NCI-H345 (cell line): ENCODE data around the gene DBNDD2.

Source experiments
- DNase-seq: peaks from one replicate; lab custom pipeline; 2025; lab: John Stamatoyannopoulos, UW

The DBNDD2 gene, protein sequence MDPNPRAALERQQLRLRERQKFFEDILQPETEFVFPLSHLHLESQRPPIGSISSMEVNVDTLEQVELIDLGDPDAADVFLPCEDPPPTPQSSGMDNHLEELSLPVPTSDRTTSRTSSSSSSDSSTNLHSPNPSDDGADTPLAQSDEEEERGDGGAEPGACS

DNA sequence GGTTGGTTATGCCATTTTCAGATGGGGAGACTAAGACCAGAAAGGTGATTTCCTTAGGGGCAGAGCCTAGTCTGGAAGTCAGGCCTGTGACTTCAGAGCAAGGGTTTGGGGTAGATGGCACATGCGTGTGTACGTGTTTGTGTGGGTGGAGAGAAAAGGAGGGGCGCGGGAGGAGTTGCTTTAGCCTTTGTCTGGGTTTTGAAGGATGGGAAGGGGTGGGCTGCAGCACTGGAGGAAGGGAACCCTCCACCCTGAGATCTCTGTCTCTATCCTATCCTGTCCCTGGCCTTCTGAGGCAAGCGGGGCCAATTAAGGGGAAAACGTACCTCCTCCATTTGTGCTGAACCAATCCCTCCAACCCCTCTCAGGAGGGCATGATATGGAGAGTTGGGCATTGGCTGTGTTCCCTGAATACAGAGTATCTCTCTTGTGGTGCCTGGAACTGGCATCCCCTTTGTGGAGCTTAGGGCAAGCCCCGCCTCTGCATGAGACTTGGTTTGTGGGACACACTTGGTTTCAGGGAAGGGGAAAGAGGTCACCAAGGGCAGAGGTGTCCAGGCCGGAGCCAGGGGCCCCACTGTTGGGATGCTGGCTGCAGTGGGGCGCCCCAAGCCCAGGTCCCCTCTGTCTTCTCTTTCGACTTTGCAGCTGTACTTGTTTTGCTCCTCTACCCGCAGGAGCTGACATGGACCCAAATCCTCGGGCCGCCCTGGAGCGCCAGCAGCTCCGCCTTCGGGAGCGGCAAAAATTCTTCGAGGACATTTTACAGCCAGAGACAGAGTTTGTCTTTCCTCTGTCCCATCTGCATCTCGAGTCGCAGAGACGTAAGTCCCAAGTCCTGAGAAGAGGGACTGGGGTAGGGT lies at the start of gene DBNDD2:
DBNDD2 (plus strand) TSS at position 507 of the 863 bp plus-strand sequence; CDS start at position 686, 179 bp downstream.
- no peak for DNase-seq

DNA sequence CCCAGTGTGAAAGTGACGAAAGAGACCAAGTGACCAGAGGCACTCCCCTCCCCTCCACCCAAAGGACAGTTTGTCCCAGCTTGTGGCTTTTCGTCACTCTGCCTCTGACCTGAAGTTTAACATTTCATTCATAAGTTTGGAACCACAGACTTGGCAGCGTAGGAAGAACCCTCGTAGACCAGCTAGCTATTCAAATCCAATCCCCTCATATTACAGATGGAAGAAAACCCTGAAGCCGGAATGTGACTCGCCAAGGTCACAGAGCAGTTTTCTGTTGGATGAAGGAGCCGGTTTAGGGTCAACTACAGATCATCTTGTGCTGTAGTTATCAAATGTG lies 49.1 kb upstream of the DBNDD2 start:
- DNase-seq: no peak

DNA sequence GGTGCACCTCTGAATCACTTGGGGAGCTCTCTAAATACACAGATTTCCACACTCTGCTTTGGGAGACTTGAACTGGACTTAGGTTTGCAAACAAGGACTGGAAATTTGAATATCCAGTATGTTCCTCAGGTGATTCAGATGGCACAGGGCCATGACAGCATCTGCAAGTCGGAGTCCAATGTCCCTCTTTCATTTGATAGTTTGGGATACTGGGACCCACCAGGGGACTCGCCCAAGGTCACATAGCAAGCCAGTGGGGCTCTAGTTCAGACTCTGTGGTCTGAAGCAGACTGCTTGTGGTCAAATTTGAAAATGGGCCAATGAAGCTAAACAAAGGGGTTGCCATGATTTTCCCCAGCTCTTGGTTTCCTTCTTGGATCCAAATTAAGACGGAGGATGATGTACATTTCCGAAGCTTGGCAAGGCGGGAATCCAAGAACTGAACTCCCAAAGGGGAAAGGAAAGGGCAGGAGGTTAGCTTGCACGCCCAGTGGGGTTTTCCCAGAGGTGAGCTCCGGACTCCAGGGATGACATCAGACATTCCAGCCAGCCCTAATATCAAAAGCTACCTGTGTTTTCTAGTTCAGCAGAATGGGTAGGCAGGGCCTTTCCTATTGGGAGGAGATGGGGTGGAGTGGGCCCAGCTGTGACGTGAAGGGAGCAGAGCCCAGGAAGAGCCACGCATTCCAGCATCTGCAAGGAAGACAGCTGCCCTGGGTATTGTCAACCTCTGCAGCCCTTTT lies 48.5 kb upstream of the DBNDD2 start:
- no peak for DNase-seq

DNA sequence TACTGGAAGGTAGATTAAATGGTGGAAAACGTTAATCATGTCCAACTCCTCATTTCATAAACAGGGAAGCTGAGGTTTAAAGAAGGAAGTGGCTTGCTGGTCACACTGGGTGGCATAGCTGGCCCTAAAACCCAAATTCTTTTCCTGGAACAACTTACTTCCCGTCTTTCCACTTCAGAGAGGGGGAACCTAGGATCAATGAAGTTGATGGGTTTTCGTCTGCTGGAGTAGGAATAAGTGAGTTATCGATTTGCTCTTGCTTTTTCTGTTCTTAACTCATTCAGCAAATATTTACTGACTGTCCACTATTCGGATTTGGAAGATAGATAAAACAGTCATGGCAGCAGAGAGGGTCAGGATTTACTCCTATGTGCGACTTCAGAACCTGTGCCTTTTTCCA lies 46.3 kb upstream of the DBNDD2 start:
- DNase-seq: no peak

DNA sequence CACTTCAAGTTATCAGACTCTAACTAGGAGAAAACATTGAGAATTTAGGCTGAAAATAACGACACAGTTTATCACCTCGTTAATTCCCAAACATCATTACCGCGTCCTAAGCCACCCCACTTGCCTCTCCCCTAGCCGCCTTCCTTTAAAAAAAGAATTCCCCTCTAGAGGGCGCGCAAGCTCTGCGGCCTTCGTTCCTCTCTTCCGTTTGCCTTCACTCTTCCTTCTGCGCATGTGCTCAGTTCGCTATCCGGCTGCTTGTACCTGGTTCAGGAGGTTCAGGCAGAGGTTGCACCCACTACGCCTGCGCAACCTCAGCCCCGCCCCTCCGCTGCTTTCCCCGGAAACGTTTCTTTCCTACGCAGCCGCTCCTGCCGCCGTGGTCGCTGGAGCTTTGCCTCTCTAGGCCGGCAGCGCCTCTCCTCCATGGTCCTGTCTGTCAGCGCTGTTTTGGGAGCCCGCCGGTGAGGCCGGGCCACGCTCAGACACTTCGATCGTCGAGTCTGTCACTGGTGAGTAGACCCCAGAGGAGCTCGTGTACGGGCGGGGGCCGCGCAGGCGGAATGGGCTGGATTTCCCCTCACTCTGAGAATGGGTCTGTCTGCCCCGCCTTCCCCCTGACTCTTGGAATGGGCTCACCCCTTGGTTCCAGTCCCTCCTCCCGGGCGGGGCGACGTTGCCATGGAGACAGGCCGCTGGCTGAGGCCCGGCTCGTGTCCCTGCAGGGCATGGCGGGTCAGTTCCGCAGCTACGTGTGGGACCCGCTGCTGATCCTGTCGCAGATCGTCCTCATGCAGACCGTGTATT lies 45.1 kb upstream of the DBNDD2 start, which contains the start of gene SYS1:
SYS1 (plus strand) TSS at position 353 of the 807 bp plus-strand sequence; CDS start at position 729, 376 bp downstream.
- peak; percentile 99 for DNase-seq

DNA sequence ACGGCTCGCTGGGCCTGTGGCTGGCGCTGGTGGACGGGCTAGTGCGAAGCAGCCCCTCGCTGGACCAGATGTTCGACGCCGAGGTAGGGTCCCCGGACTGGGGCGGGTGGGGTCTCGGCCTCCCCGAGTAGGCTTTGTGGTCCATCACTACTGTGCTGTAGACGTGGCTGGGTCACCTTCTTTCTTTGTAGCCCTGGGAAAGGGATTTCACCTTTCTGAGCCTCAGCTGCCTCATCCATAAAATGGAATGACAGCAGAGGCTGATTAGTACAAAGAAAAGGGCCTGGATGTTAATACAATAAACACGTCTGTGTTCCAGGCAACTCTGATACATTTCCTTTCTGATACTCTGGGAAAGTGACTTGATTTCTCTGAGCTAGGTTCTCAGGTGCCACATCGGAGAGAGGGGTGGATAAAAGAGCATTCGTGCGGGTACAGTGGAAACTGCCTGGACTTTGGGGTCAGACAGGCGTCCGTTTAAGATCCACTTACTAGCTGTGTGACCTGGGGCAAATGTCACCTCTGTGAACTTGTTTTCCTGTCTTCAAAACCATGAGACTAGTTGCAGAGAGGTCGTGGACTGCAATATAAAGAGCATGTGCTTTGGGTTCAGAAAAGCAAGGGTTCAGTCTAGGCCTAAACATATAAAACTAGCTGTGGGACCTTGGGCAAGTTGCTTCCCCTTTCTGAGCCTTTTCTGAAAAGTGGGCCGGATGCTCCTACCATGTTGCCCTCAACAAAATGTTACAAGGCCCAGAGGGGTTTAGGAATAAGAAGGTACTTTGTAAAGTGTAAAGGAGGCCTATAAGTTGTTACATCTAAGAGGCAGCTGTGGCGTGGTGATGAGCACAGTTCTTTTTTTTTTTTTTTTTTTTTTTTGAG lies 44.2 kb upstream of the DBNDD2 start:
- no peak for DNase-seq

DNA sequence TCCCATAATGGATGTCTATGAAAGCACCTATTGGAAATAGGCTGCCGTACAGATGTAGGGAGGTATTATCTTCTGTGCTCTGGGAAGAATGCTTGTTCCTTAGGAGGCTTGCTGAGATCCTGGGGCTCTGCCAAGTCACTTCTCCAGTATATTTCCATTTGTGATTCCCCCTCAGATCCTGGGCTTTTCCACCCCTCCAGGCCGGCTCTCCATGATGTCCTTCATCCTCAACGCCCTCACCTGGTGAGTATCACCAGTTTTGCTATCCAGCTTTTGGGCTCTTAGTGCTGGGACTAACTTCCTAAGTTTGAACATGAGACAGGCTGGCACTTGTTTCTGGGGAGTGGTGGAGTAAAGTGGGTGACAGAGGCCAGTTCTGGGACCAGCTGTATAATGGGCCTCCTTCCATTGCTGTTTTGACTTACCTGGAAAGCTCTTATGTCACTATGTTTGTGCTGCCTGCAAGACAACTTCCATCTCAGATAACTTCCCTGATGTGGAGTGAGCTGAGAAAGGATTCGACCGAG lies 42.6 kb upstream of the DBNDD2 start:
- DNase-seq: no peak

DNA sequence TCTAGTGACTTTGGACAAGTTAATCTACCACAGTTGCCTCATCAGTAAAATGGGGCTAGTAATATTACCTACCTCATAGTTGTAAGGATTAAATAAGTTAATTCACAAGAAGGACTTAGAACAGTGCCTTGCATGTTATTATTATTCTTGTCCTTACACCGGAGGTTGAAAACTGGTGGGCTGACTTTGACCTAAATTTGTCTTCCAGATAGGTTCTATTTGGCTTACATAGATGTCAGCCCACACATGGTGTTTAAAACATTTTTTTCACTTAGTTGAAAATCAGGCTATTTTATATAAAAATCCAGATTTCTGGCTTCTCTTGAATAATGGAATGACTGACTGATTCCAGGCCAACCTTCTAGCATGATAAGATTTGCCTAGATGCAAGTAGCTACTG lies 41.9 kb upstream of the DBNDD2 start:
- no peak for DNase-seq

DNA sequence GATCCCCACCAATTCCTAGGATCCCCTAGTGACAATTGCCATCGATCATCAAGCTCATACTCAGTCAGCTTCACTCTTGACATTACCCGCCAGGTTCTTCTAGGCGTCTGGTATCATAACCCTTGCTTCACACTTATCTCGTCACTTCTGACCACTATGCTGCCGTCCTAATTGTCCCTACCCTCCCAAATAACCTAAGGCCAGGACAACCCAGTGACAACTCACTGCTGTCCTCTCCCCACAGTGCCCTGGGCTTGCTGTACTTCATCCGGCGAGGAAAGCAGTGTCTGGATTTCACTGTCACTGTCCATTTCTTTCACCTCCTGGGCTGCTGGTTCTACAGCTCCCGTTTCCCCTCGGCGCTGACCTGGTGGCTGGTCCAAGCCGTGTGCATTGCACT lies 41.5 kb upstream of the DBNDD2 start:
- no peak for DNase-seq

DNA sequence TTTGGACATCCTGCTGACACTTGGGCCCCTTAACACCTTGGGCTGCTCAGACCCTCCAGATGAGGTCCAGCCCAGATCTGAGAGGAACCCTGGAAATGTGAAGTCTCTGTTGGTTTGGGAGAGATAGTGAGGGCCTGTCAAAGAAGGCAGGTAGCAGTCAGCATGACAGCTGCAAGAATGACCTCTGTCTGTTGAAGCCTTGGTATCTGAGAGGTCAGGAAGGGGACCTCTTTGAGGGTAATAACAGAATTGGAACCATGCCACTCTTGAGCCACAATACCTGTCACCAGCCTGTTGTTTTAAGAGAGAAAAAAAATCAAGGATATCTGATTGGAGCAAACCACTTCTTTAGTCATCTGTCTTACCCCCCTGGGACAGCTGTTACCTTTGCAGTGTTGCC lies 41.0 kb upstream of the DBNDD2 start:
- DNase-seq: no peak

DNA sequence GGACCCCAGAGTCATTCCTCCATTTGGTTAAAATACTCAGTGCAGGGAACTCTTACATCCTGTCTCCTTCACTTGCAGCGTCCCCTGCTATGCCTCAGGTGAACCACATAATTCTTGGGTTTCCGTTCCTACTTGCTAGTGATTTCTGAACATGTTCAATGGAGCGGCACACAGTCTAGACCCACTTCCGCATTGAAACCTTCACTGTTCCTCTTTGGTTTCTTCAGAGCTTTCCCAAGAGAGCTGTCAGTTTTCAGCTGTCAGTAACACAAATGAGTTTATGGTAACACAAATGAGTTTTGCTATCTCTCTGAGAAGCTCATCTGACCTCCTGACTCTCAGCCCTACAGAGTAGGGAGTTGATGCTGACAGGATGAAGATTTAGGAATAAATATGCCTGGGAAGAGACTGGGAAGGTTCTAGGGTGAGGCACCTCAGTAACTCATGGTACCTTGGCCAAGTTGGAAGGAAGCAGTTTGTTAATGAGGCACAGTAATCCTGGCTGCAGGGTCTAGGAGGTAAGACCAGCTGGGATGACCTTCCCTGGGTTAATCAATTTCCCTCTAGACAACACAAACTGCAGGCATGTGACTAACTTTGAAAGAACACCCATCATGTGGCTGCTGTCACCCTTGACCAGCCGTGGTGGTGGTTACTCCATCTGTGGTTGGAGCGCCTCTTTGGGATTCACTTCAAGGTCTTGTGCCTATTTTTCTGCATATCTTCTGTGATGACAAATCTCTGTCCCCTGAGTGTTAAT lies 39.7 kb upstream of the DBNDD2 start:
- no peak for DNase-seq

DNA sequence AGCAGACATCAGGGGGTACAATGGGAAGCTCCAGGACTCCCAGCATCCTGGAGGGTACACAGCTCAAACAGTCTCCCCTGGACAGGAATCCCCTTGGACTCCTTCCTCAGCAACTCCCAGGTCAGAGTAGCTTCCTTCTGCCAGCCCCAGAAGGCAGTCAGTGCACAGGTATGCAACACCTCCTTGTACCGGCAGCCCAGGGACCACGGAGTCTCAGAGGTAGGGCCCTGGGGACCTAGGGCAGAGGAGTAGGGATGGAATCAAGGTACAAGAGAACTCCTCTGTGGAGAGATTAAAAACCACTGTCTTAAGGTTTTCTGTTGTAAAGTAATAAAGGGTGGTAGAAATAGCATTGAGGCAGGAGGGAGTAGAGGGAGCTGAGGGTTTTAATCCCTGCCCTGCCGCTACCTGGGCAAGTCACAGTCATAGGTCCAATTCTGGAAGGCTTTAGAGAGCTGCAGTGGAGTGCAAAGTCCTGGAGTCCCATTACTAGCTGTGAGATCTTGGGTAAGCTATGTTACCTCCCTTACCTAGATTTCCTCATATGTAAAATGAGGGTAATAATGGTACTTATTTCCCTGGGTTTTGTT lies 37.4 kb upstream of the DBNDD2 start:
- DNase-seq: no peak

DNA sequence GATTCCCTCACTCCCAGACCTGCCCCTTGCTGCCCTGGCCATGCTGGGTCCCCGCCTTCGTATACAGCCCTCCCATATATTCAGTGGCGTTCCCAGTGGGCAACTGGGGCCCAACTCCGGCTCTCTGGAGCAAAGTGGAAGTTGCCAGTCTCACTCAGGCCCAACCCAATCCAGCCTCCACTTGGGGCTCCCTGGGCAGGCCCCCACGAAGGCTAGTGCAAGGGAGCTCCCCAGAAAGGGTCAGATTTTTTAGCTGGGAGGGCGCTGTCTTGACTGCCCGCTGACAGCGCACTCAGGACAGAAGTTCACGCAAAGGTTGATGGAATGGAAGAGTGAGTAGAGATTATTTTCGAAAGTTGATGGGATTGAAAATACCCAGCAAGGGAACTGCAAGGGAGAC lies 35.8 kb upstream of the DBNDD2 start:
- DNase-seq: no peak

DNA sequence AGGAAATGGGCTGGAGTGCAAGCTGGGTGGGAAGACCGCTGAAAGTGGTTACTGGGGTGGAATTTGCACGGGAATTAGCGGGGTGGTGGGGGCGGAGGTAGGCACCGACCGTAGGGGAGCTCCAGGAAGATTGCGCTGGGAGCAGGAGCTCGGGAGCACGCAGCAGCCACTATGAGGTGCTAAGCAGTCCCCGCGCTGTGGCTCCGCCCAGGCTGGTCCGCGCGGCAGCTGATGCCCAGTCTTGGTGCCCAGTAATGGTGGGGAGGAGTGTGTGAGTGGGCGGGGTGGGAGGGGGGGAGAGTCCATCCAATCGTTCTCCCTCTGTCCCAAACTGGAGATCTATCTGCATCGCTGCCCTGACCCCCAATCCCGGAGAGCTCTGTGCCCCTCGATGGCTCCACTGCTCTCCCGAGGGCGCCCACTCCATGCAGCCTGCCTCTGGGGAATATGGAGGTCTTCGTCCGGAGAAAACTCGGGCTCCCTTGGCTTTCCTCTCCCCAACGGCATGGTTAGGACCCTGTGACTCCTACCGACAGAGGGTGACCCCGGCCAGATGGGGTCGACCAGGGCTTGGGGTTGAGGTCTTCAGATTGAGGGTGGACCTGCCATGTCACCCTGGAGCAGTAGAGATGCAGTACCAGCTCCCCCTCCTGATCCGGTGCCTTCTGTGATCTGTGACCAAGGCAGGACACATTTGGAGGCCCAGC lies 35.3 kb upstream of the DBNDD2 start:
- DNase-seq: peak; percentile 37

DNA sequence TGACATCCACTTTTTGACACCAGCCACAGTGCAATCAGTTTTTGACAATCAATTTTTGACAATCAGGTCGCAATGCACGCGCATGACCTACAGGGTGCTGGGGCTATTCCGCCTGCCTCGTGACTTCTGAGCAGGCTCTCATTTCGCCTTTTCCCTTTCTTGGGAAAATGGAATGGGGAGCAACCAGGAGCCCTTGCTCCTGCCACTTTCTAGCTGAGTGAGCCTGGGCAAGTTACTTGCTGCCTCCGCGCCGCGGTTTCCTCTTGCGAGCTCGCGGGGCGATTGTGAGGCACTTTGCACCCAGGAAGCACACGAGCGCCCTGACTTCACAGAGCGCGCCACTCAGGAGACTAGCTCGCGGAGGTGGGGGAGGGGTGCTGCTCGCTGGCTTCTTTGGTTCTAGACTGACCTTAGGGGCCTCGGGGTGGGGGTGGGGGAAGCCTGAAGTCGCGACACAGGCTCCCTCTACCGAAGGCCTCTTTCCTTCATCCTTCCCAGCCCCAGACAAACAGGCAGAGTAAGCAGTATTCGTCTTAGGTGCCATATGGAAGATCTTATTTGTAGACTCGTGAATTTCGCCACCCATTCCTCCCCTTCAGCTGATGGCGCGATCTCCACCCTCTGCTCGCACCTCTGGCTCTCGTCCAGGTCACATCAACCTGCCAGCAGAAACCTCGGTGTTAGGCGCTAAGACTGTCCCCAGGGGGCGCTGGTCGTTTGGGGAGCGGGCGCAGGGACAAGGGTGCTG lies 34.6 kb upstream of the DBNDD2 start:
- peak; percentile 92 for DNase-seq

DNA sequence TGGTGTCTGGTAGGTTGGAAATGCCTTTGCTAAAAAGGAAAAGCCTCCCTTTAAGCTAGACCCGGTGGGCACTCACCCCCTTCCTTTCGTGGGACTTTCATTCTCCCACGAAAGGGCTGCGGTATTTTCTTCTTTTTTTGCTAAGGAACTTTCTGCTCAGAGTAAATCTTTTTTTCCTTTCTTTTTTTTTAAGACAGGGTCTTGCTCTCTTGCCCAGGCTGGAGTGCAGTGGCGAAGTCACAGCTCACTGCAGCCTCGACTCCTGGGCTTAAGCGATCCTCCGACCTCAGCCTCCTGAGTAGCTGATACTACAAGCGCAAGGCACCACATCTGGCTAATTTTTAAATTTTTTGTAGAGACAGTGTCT lies 34.0 kb upstream of the DBNDD2 start:
- DNase-seq: no peak

DNA sequence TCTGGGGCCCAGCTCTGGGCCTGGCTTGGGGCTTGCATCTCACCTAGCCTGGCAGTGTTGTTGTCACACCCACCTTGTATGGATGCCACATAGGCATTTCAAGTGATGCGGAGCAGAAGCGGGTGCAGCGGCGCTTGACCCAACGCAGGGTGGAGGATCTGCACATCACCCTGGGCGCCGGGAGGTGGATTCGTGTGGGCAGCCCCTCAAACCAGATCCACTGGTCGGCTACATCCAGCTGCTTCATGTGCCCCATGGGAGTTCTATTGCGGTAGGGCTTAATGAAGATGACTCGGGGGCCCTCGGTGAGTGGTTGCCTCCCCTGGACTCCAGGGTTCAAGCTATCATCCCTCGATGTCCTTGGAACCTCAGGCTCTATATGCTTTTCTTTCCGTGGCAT lies 33.1 kb upstream of the DBNDD2 start:
- no peak for DNase-seq

DNA sequence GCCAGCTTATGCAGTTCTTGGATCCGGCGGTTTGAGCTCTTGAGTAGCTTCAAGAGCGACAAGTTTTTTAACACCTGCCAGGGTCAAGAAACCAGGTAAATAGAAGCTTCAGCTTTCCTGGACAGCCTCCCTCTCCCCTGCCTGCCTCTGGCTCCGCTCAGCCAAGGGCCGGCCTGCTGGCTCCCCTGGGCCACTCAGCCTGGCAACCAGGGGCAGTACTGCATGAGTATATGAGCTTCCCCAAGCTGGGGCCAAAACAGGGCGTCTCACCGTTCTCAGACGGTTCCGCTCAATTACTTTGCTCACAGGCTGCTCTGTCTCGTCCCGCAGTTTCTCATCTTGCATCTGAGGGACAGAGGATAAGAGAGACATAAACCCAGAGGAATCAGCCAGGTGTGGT lies 30.8 kb upstream of the DBNDD2 start:
- peak; percentile 51 for DNase-seq
